Transverse colon (tissue), 4 donors: ENCODE results near the gene SPDYE2. TPM values are rescaled to one million over a fixed set of nuclear protein-coding genes. Genes with fewer than 3 reads are reported as not detected.
A peak's percentile ranks its signal among the peaks of the same experiment; 100 is the strongest.
"Not testable (repeated sequence)": the region's sequence is repeated elsewhere in the genome, so short reads cannot be mapped to it uniquely, and the experiment has no call there.

Experiments used
- DNase-seq: peaks from one replicate; pipeline ENCODE4 v3.0.0-alpha.2; 2019
- H3K27ac ChIP-seq, 4 donors: fragments of 200-600 bp; sonication (generic); 2 replicates each; pipeline ENCODE4 v1.5.1; 2016 to 2018; ENCODE audit warnings: inconsistent platforms in 4 of 4
- H3K27me3 ChIP-seq: fragments of 200-600 bp; sonication (generic); 2 replicates; pipeline ENCODE4 v1.5.1; 2017; ENCODE audit warnings: inconsistent platforms
- H3K36me3 ChIP-seq, 4 donors: fragments of 200-600 bp; sonication (generic); 2 replicates each; pipeline ENCODE4 v1.5.1; 2017 to 2019; ENCODE audit warnings: inconsistent platforms in 4 of 4
- H3K4me1 ChIP-seq, 4 donors: fragments of 200-600 bp; sonication (generic); 2 replicates each; pipeline ENCODE4 v1.5.1; 2017 to 2020; ENCODE audit warnings: inconsistent platforms in 4 of 4
- H3K4me3 ChIP-seq, 4 donors: fragments of 200-600 bp; sonication (generic); 1 replicate in 1 of 4; 2 replicates in 3 of 4; pipeline versions ENCODE4 v1.5.1 to v1.6.1; 2017 to 2019; ENCODE audit warnings: inconsistent platforms in 4 of 4
- H3K9me3 ChIP-seq, 2 donors: fragments of 200-600 bp; sonication (generic); 2 replicates each; pipeline ENCODE4 v1.5.1; 2017 to 2019; ENCODE audit warnings: inconsistent platforms in 2 of 2
- WGBS, 2 donors: methylation state at CpG; one replicate each; pipeline ENCODE4 v1.1.5; 2018; ENCODE audit warnings: low coverage in 1 of 2; 5-methylcytosine and 5-hydroxymethylcytosine counted together
- in situ Hi-C, 4 donors: fragments of 200-750 bp; cut with MboI; loops; one replicate each; pipeline versions ENCODE4 v1.15.0 to v1.15.1; 2017; ENCODE audit warnings: low sequenced_read_pairs in 3 of 4, low pct_ligation_motif_present in 1 of 4, low pct_unique_long_range_greater_than_20kb in 1 of 4
- intact Hi-C: fragments of 100-400 bp; cut with DNase I; formaldehyde crosslinking; loops from one replicate; pipeline ENCODE4 v1.15.1; 2023; ENCODE audit warnings: low total_unique reads
- total RNA-seq, 4 donors: library from RNA; depleted of rRNA; stranded (reverse); fragments of >200 nt; gene quantifications; one replicate each; pipeline ENCODE4 v1.1.0, GENCODE V29; 2016

The SPDYE2 gene
- total RNA-seq, 4 donors from 2014 or later, result not detected

GRCh38 chr7:102516951-102517350, 34.1 kb upstream of the SPDYE2 start:
- in situ Hi-C loops, DNase-seq, H3K4me3 ChIP-seq, H3K27ac ChIP-seq, H3K27me3 ChIP-seq, intact Hi-C loops, H3K4me1 ChIP-seq, H3K36me3 ChIP-seq, H3K9me3 ChIP-seq: not testable (repeated sequence)
- no CpG with 5 or more reads among the region's 10 CpGs for WGBS, 2 donors

DNA sequence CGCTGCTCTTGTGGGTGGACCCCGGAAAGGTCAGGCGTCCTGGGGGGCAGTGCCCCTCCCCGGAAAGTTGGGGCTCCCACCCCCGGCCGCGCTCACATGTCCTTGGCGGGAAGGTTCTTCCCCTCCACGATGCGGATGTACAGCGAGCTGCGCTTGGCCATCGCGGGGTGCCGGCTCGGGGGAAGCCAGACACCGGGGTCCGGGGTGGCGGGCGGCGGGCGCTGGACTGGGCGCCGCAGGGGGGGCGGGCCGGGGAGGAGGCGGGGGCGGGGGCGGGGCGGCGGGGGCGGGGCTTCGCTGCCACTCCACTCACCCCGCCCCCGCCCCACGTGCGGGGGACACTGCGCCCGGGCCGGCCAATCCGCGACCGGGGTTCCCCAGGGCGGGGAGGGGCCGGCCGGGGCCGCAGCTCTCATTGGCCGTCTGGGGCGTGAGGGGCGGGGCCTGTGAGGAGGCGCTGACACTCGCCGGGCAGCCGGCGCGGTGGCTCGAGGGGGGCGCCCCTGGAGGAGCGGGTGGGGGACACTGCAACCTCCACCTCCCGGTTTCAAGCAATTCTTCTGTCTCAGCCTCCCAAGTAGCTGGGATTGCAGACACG, 33.4 kb upstream of the SPDYE2 start, which contains the start of gene RASA4B:
Gene RASA4B, minus strand, starts transcription at position 228 of the 598 bp plus-strand sequence. Its CDS starts 67 bp downstream, at position 161.
- H3K4me1 ChIP-seq, in situ Hi-C loops, H3K4me3 ChIP-seq, H3K27ac ChIP-seq, H3K9me3 ChIP-seq, H3K36me3 ChIP-seq, H3K27me3 ChIP-seq, intact Hi-C loops: not testable (repeated sequence)
- peak; percentile 8 for DNase-seq
- WGBS, 2 donors, result no CpG with 5 or more reads among the region's 61 CpGs

- H3K4me3 ChIP-seq, H3K4me1 ChIP-seq, DNase-seq, H3K9me3 ChIP-seq, H3K36me3 ChIP-seq, H3K27me3 ChIP-seq, H3K27ac ChIP-seq, in situ Hi-C loops, intact Hi-C loops: not testable (repeated sequence)
- WGBS, 2 donors, result 58 to 67% methylated on average over 3 to 4 of the region's 5 CpGs
Measured at GRCh38 chr7:102520797-102521196, 30.2 kb upstream of the SPDYE2 start.

- H3K27me3 ChIP-seq, in situ Hi-C loops, intact Hi-C loops, H3K4me1 ChIP-seq, H3K4me3 ChIP-seq, H3K36me3 ChIP-seq, DNase-seq, H3K9me3 ChIP-seq, H3K27ac ChIP-seq: not testable (repeated sequence)
- 40% methylated on average over 1 of the region's 2 CpGs; no CpG with 5 or more reads in 1 of the 2 donors for WGBS, 2 donors
Measured at GRCh38 chr7:102524803-102525202, 26.2 kb upstream of the SPDYE2 start.

DNA sequence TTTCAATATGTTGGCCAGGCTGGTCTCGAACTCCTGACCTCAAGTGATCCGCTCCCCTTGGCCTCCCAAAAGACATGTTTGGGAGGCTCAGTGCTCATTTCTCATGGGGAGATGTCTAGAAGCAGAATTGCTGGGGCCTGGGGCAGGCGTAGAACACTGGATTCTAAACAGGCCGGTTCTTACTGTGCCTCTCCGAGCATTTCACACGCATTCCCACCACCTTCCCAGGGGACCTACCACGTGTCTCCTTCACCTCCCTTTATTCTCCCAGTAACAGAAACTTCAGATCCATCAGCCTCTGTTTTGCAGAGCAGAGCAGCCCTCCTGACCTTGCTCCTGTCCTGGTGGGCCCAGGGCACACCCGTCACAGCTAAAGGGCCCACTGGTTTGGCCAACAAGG, 23.8 kb upstream of the SPDYE2 start:
- DNase-seq, H3K4me1 ChIP-seq, H3K4me3 ChIP-seq, H3K9me3 ChIP-seq, H3K27ac ChIP-seq, H3K36me3 ChIP-seq, H3K27me3 ChIP-seq, intact Hi-C loops, in situ Hi-C loops: not testable (repeated sequence)
- 85% methylated on average over 1 of the region's 8 CpGs; no CpG with 5 or more reads in 1 of the 2 donors for WGBS, 2 donors

DNA sequence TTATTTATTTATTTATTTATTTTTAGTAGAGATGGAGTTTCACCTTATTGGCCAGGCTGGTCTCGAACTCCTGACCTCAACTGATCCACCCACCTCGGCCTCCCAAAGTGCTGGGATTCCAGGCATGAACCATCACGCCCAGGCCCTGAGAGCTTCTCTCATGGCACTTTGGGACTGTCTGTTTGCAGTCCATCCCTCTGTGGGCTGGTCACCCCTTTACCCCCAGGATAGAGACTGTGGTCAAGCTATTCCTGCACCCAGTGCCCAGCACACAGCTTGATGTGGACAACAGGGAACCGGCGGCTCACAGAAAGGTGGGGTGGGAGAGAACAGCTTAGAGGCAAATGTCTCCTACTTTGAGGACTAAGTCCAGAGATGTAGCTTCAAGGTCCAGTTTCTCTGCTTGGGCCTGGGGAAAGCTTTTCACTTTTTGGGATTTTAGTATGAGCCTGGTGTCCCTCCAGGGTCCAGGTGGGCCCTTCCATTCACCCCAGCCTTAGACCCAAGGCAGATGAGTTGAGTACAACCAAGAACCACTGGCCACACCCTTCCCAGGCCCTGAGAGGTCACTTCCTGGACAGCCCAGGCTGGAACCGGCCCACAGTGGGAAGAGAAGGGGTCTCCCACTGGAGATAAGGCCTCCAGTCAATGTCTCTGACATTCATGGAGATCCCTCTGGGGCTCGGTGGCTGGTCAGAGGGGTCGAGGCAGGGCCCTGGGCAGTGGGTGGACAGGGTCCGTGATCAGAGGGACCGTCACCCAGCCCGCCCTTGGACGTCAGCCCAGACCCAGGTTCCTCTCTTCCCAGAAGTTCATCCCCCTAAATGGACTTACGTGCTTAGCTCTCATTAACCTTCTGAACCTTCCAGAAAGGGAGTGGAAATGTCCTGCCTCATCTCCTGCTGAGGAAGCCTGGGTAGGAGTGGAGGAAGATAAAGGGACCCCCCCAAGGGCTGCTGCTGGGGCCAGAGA, 22.9 kb upstream of the SPDYE2 start:
- in situ Hi-C loops, H3K4me1 ChIP-seq, H3K9me3 ChIP-seq, intact Hi-C loops, H3K36me3 ChIP-seq, H3K27me3 ChIP-seq, DNase-seq, H3K4me3 ChIP-seq, H3K27ac ChIP-seq: not testable (repeated sequence)
- WGBS, 2 donors, result 100% methylated on average over 1 of the region's 13 CpGs; no CpG with 5 or more reads in 1 of the 2 donors

- in situ Hi-C loops, DNase-seq, H3K4me1 ChIP-seq, H3K9me3 ChIP-seq, H3K27ac ChIP-seq, H3K36me3 ChIP-seq, H3K4me3 ChIP-seq, intact Hi-C loops, H3K27me3 ChIP-seq: not testable (repeated sequence)
- no CpG with 5 or more reads among the region's 7 CpGs for WGBS, 2 donors
Measured at GRCh38 chr7:102531583-102531982, 19.4 kb upstream of the SPDYE2 start.

- intact Hi-C loops, H3K27ac ChIP-seq, H3K27me3 ChIP-seq, H3K4me1 ChIP-seq, in situ Hi-C loops, H3K4me3 ChIP-seq, H3K9me3 ChIP-seq, DNase-seq, H3K36me3 ChIP-seq: not testable (repeated sequence)
- WGBS, 2 donors, result 73 to 93% methylated on average over 2 of the region's 2 CpGs
Measured at GRCh38 chr7:102532127-102532526, 18.9 kb upstream of the SPDYE2 start.

- WGBS, 2 donors, result 62% methylated on average over 4 of the region's 8 CpGs; no CpG with 5 or more reads in 1 of the 2 donors
- in situ Hi-C loops, H3K4me1 ChIP-seq, H3K9me3 ChIP-seq, H3K4me3 ChIP-seq, H3K27ac ChIP-seq, intact Hi-C loops, H3K36me3 ChIP-seq, H3K27me3 ChIP-seq, DNase-seq: not testable (repeated sequence)
Measured at GRCh38 chr7:102535062-102535615, 15.9 kb upstream of the SPDYE2 start.

- in situ Hi-C loops, H3K9me3 ChIP-seq, H3K4me1 ChIP-seq, H3K4me3 ChIP-seq, H3K27me3 ChIP-seq, intact Hi-C loops, H3K27ac ChIP-seq, H3K36me3 ChIP-seq, DNase-seq: not testable (repeated sequence)
- 89% methylated on average over 6 of the region's 6 CpGs; no CpG with 5 or more reads in 1 of the 2 donors for WGBS, 2 donors
Measured at GRCh38 chr7:102540604-102541003, 10.4 kb upstream of the SPDYE2 start.
